GDM1 (cell line): ENCODE results near the gene PKDREJ.
"Not testable (repeated sequence)": the region's sequence is repeated elsewhere in the genome, so short reads cannot be mapped to it uniquely, and the experiment has no call there.

Source experiments
- DNase-seq: peaks from one replicate; lab custom pipeline; 2025; lab: John Stamatoyannopoulos, UW

Gene PKDREJ

GRCh38 chr22:46263216-46263590 is at the start of gene PKDREJ:
Gene PKDREJ (minus strand): TSS chr22:46263343. CDS start chr22:46263322, 21 bp downstream.
- no peak for DNase-seq

- not testable (repeated sequence) for DNase-seq
Measured at GRCh38 chr22:46312848-46313247, 49.7 kb upstream of the PKDREJ start.

- no peak for DNase-seq
Measured at GRCh38 chr22:46312056-46312455, 48.9 kb upstream of the PKDREJ start.

- no peak for DNase-seq
Measured at GRCh38 chr22:46309526-46310085, 46.5 kb upstream of the PKDREJ start.

- DNase-seq, result no peak
Measured at GRCh38 chr22:46308283-46308988, 45.3 kb upstream of the PKDREJ start.

- DNase-seq, result no peak
Measured at GRCh38 chr22:46303347-46303965, 40.3 kb upstream of the PKDREJ start.

GRCh38 chr22:46300491-46300890 is 37.3 kb upstream of the PKDREJ start:
- DNase-seq, result no peak

- no peak for DNase-seq
Measured at GRCh38 chr22:46299101-46299500, 36.0 kb upstream of the PKDREJ start.

- no peak for DNase-seq
Measured at GRCh38 chr22:46297151-46297812, 34.1 kb upstream of the PKDREJ start.

GRCh38 chr22:46296257-46297150 is 33.4 kb upstream of the PKDREJ start, which contains the start of gene GTSE1:
Gene GTSE1 (plus strand): TSS chr22:46296870. CDS start chr22:46297401, 531 bp downstream.
- DNase-seq, result peak; percentile 97

GRCh38 chr22:46295277-46295971 is 32.3 kb upstream of the PKDREJ start:
- DNase-seq, result no peak

GRCh38 chr22:46294784-46295183 is 31.6 kb upstream of the PKDREJ start:
- DNase-seq, result no peak

- DNase-seq, result peak; percentile 71
Measured at GRCh38 chr22:46293577-46294260, 30.6 kb upstream of the PKDREJ start.

- no peak for DNase-seq
Measured at GRCh38 chr22:46292732-46293131, 29.6 kb upstream of the PKDREJ start.

- DNase-seq, result no peak
Measured at GRCh38 chr22:46292173-46292572, 29.0 kb upstream of the PKDREJ start.

GRCh38 chr22:46290843-46291785 is 28.0 kb upstream of the PKDREJ start:
- DNase-seq, result no peak

GRCh38 chr22:46290121-46290842 is 27.1 kb upstream of the PKDREJ start:
- no peak for DNase-seq

GRCh38 chr22:46289244-46289891 is 26.2 kb upstream of the PKDREJ start:
- no peak for DNase-seq
